Nephron (organoid): ENCODE data around the gene TMEM229B.
"Not testable (repeated sequence)": the region's sequence is repeated elsewhere in the genome, so short reads cannot be mapped to it uniquely, and the experiment has no call there.

Experiments
- H3K27ac Mint-ChIP-seq, 3 experiments: 2 replicates each; pipeline ENCODE4 v1.8.0; 2020; ENCODE audit warnings: mixed read lengths in 3 of 3, mild to moderate bottlenecking in 2 of 3, moderate library complexity in 1 of 3
- H3K27me3 Mint-ChIP-seq: 2 replicates; pipeline ENCODE4 v1.8.0; 2021; ENCODE audit warnings: low read depth, mild to moderate bottlenecking, moderate library complexity, mixed read lengths
- H3K36me3 Mint-ChIP-seq: 2 replicates; pipeline ENCODE4 v1.8.0; 2020; ENCODE audit warnings: low read depth, mixed read lengths
- H3K4me1 Mint-ChIP-seq: 2 replicates; pipeline ENCODE4 v1.8.0; 2020; ENCODE audit warnings: mixed read lengths
- H3K4me3 Mint-ChIP-seq, 3 experiments: 2 replicates each; pipeline ENCODE4 v1.8.0; 2020; ENCODE audit warnings: mild to moderate bottlenecking in 3 of 3, mixed read lengths in 3 of 3, moderate library complexity in 2 of 3
- H3K9me3 Mint-ChIP-seq: 2 replicates; pipeline ENCODE4 v1.8.0; 2020; ENCODE audit warnings: mixed read lengths
- CTCF ChIP-seq, 3 experiments: fragments of 200-600 bp; sonication (generic); IDR thresholded peaks; one replicate each; pipeline ENCODE4 v1.5.0; 2021; ENCODE audit warnings: antibody characterized with exemption in 3 of 3; ENCODE audit not compliant: unreplicated experiment in 3 of 3

Gene TMEM229B

GRCh38 chr14:67461341-67461985, 27.1 kb downstream of the TMEM229B start:
- H3K4me3 Mint-ChIP-seq, result no peak overlapping the region
- H3K36me3 Mint-ChIP-seq, result no peaks in the 10 kb centered on the region
- TF ChIP-seq CTCF (IDR thresholded peaks at IDR 0.05; ENCODE audit: unreplicated experiment in 3 of 3), result no peak
- H3K27ac Mint-ChIP-seq, result no peak overlapping the region
- no peaks in the 10 kb centered on the region for H3K9me3 Mint-ChIP-seq
- H3K27me3 Mint-ChIP-seq, result peaks cover 23% of the 10 kb centered on the region
- H3K4me1 Mint-ChIP-seq, result peaks cover 18% of the 10 kb centered on the region

GRCh38 chr14:67459336-67459735, 29.2 kb downstream of the TMEM229B start:
- Mint-ChIP-seq H3K36me3 (no peaks in the 10 kb centered on the region), H3K27ac (no peak overlapping the region), H3K9me3 (no peaks in the 10 kb centered on the region), H3K27me3 (peaks cover 16% of the 10 kb centered on the region), H3K4me3 (no peak overlapping the region), H3K4me1 (peaks cover 18% of the 10 kb centered on the region)
- TF ChIP-seq CTCF (IDR thresholded peaks at IDR 0.05; ENCODE audit: unreplicated experiment in 3 of 3), result no peak

GRCh38 chr14:67457782-67458181, 30.7 kb downstream of the TMEM229B start:
- Mint-ChIP-seq H3K27ac (no peak overlapping the region), H3K4me3 (peak overlapping the region in 1 of 3 experiments; percentile 22), H3K9me3 (no peaks in the 10 kb centered on the region), H3K4me1 (peaks cover 18% of the 10 kb centered on the region), H3K27me3 (peaks cover 16% of the 10 kb centered on the region), H3K36me3 (no peaks in the 10 kb centered on the region)
- TF ChIP-seq CTCF (IDR thresholded peaks at IDR 0.05; ENCODE audit: unreplicated experiment in 3 of 3), result no peak

- Mint-ChIP-seq H3K4me3 (no peak overlapping the region), H3K9me3 (no peaks in the 10 kb centered on the region), H3K27ac (no peak overlapping the region), H3K27me3 (peaks cover 11% of the 10 kb centered on the region), H3K36me3 (no peaks in the 10 kb centered on the region), H3K4me1 (peaks cover 15% of the 10 kb centered on the region)
- no peak for TF ChIP-seq CTCF (IDR thresholded peaks at IDR 0.05; ENCODE audit: unreplicated experiment in 3 of 3)
Observed at GRCh38 chr14:67456732-67457131, 31.8 kb downstream of the TMEM229B start.

GRCh38 chr14:67453575-67454300, 34.8 kb downstream of the TMEM229B start:
- H3K4me1 Mint-ChIP-seq, result peaks cover 9% of the 10 kb centered on the region
- H3K36me3 Mint-ChIP-seq, result no peaks in the 10 kb centered on the region
- H3K4me3 Mint-ChIP-seq, result no peak overlapping the region
- H3K9me3 Mint-ChIP-seq, result peaks cover 9% of the 10 kb centered on the region
- no peak for TF ChIP-seq CTCF (IDR thresholded peaks at IDR 0.05; ENCODE audit: unreplicated experiment in 3 of 3)
- peaks cover 15% of the 10 kb centered on the region for H3K27me3 Mint-ChIP-seq
- no peak overlapping the region for H3K27ac Mint-ChIP-seq

GRCh38 chr14:67451667-67452066, 36.9 kb downstream of the TMEM229B start:
- H3K4me1 Mint-ChIP-seq, H3K27me3 Mint-ChIP-seq, H3K4me3 Mint-ChIP-seq, H3K36me3 Mint-ChIP-seq, H3K9me3 Mint-ChIP-seq: not testable (repeated sequence)
- peak overlapping the region in 1 of 3 experiments; percentile 24 for H3K27ac Mint-ChIP-seq
